ENCODE results near the gene TRIM56.
"Not testable (repeated sequence)": the region's sequence is repeated elsewhere in the genome, so short reads cannot be mapped to it uniquely, and the experiment has no call there.

TRIM56 gene

GRCh38 chr7:101085162-101085964 lies at the start of gene TRIM56:
TRIM56 (plus strand) TSS chr7:101085481; CDS start chr7:101087313, 1,832 bp downstream.
- peak; percentile 95 for DNase-seq (ENCODE audit: low spot score)
- no peak for TF ChIP-seq CTCF (IDR thresholded peaks at IDR 0.05; ENCODE audit: borderline replicate concordance, control extremely low read depth, extremely low read depth, insufficient read depth, missing control alignments)
- in situ Hi-C loops (cut with MboI; ENCODE audit: low sequenced_read_pairs, unreplicated experiment), result no loop called here

GRCh38 chr7:101035941-101036340 lies 49.3 kb upstream of the TRIM56 start:
- in situ Hi-C loops (cut with MboI; ENCODE audit: low sequenced_read_pairs, unreplicated experiment), result no loop called here
- no peak for TF ChIP-seq CTCF (IDR thresholded peaks at IDR 0.05; ENCODE audit: borderline replicate concordance, control extremely low read depth, extremely low read depth, insufficient read depth, missing control alignments)
- DNase-seq (ENCODE audit: low spot score), result no peak

- in situ Hi-C loops (cut with MboI; ENCODE audit: low sequenced_read_pairs, unreplicated experiment); DNase-seq (ENCODE audit: low spot score): not testable (repeated sequence)
These were observed 44.0 kb upstream of the TRIM56 start for GRCh38 chr7:101041283-101041682.

GRCh38 chr7:101058355-101058754 lies 26.9 kb upstream of the TRIM56 start:
- DNase-seq (ENCODE audit: low spot score), result peak; percentile 54
- in situ Hi-C loops (cut with MboI; ENCODE audit: low sequenced_read_pairs, unreplicated experiment), result loop anchor here (5.0 kb wide), 2 partner anchors 91 to 151 kb away; partner anchors contain the start of gene MUC12
- TF ChIP-seq CTCF (IDR thresholded peaks at IDR 0.05; ENCODE audit: borderline replicate concordance, control extremely low read depth, extremely low read depth, insufficient read depth, missing control alignments), result no peak

- TF ChIP-seq CTCF (IDR thresholded peaks at IDR 0.05; ENCODE audit: borderline replicate concordance, control extremely low read depth, extremely low read depth, insufficient read depth, missing control alignments), result no peak
- in situ Hi-C loops (cut with MboI; ENCODE audit: low sequenced_read_pairs, unreplicated experiment), result loop anchor here (5.0 kb wide), 2 partner anchors 92 to 152 kb away; partner anchors contain the start of gene MUC12
These were observed 25.7 kb upstream of the TRIM56 start for GRCh38 chr7:101059620-101059942.

GRCh38 chr7:101060992-101061391 lies 24.3 kb upstream of the TRIM56 start:
- no peak for TF ChIP-seq CTCF (IDR thresholded peaks at IDR 0.05; ENCODE audit: borderline replicate concordance, control extremely low read depth, extremely low read depth, insufficient read depth, missing control alignments)
- in situ Hi-C loops (cut with MboI; ENCODE audit: low sequenced_read_pairs, unreplicated experiment), result no loop called here
- no peak for DNase-seq (ENCODE audit: low spot score)

More at GRCh38 chr7:101059620-101059942, 25.7 kb upstream of the TRIM56 start:
- no peak for DNase-seq (ENCODE audit: low spot score)

GRCh38 chr7:101064176-101064550 lies 21.1 kb upstream of the TRIM56 start:
- in situ Hi-C loops (cut with MboI; ENCODE audit: low sequenced_read_pairs, unreplicated experiment); DNase-seq (ENCODE audit: low spot score): not testable (repeated sequence)

GRCh38 chr7:101065162-101065561 lies 20.1 kb upstream of the TRIM56 start:
- in situ Hi-C loops (cut with MboI; ENCODE audit: low sequenced_read_pairs, unreplicated experiment); DNase-seq (ENCODE audit: low spot score): not testable (repeated sequence)
